CD4-positive, alpha-beta T cell treated with Interleukin-6 at 100 ng/mL for 8 hours (primary cell): ENCODE results near the gene YJEFN3.

ENCODE experiments used
- DNase-seq: peaks from one replicate; pipeline ENCODE4 v3.0.0-alpha.2; 2020; ENCODE audit warnings: mixed read lengths, low spot score

The YJEFN3 gene

GRCh38 chr19:19554074-19555023 lies 25.6 kb downstream of the YJEFN3 start:
- DNase-seq, result peak; percentile 41

- no peak for DNase-seq
Measured at GRCh38 chr19:19558055-19558454, 29.3 kb downstream of the YJEFN3 start.

- DNase-seq, result no peak
Measured at GRCh38 chr19:19558636-19559035, 29.9 kb downstream of the YJEFN3 start.

GRCh38 chr19:19559931-19560330 lies 31.2 kb downstream of the YJEFN3 start:
- peak; percentile 27 for DNase-seq

GRCh38 chr19:19561946-19562664 lies 33.4 kb downstream of the YJEFN3 start:
- no peak for DNase-seq

GRCh38 chr19:19562665-19563347 lies 34.1 kb downstream of the YJEFN3 start:
- DNase-seq, result peak; percentile 58

- no peak for DNase-seq
Measured at GRCh38 chr19:19563348-19563848, 34.7 kb downstream of the YJEFN3 start.

GRCh38 chr19:19566306-19566705 lies 37.6 kb downstream of the YJEFN3 start:
- DNase-seq, result no peak

- DNase-seq, result no peak
Measured at GRCh38 chr19:19567391-19567790, 38.7 kb downstream of the YJEFN3 start.

- no peak for DNase-seq
Measured at GRCh38 chr19:19568802-19569756, 40.4 kb downstream of the YJEFN3 start.

GRCh38 chr19:19570571-19570970 lies 41.9 kb downstream of the YJEFN3 start:
- no peak for DNase-seq

- no peak for DNase-seq
Measured at GRCh38 chr19:19571071-19571786, 42.5 kb downstream of the YJEFN3 start.

GRCh38 chr19:19575411-19575810 lies 46.7 kb downstream of the YJEFN3 start:
- no peak for DNase-seq

- DNase-seq, result no peak
Measured at GRCh38 chr19:19578252-19578651, 49.5 kb downstream of the YJEFN3 start.

- DNase-seq, result no peak
Measured at GRCh38 chr19:19579533-19580361, 51.0 kb downstream of the YJEFN3 start.

GRCh38 chr19:19580418-19580817 lies 51.7 kb downstream of the YJEFN3 start:
- DNase-seq, result no peak

- no peak for DNase-seq
Measured at GRCh38 chr19:19581391-19581790, 52.7 kb downstream of the YJEFN3 start.

- DNase-seq, result no peak
Measured at GRCh38 chr19:19582471-19582870, 53.8 kb downstream of the YJEFN3 start.

- DNase-seq, result no peak
Measured at GRCh38 chr19:19584356-19584755, 55.6 kb downstream of the YJEFN3 start.
